ENCODE data around the gene PSRC1. TPM values are rescaled to one million over a fixed set of nuclear protein-coding genes. Genes with fewer than 3 reads are reported as not detected.
A peak's percentile ranks its signal among the peaks of the same experiment; 100 is the strongest.
"Not testable (repeated sequence)": the region's sequence is repeated elsewhere in the genome, so short reads cannot be mapped to it uniquely, and the experiment has no call there.

PSRC1 gene
- total RNA-seq: 6.9 and 10.5 TPM in 2 replicates

GRCh38 chr1:109282952-109283747 is at the start of gene PSRC1:
TSS of gene PSRC1 (minus strand) at chr1:109283145.
- DNase-seq (ENCODE audit: extremely low read depth, low read depth, low spot score): peak; percentile 39

DNA sequence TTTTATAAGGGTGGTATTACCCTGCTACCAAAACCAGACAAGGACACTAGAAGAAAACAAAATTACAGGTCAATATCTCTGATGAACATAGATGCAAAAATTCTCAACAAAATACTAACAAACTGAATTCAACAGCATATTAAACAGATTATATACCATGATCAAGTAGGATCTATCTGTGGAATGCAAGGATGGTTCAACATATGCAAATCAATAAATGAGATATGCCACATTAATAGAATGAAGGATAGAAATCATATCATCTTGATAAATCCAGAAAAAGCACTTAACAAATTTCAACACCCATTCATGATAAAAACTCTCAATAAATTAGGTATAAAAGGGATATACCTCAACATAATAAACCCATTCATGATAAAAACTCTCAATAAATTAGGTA is 48.2 kb upstream of the PSRC1 start:
- no peak for DNase-seq (ENCODE audit: extremely low read depth, low read depth, low spot score)

DNA sequence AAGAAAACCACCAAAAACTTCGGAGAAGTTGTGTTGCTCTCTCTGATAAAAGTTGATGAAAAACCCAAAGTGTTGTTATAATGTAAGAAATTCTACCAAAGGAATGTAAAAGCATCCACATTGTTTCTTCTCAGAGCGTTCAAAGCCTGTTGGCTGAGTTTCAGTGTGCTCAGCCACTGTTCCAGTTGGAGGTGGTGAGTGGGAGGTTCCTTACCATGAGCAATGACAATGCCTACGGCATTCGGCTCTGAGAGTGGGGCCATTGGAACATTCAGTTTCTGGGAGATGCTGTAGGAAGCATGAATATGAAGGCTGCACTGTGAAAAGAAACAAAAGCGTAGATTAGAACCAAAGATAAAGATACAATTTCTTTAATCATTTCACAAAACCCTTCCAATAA is 44.3 kb upstream of the PSRC1 start:
- DNase-seq (ENCODE audit: extremely low read depth, low read depth, low spot score): no peak

GRCh38 chr1:109322974-109323373 is 40.0 kb upstream of the PSRC1 start:
- DNase-seq (ENCODE audit: extremely low read depth, low read depth, low spot score): no peak

DNA sequence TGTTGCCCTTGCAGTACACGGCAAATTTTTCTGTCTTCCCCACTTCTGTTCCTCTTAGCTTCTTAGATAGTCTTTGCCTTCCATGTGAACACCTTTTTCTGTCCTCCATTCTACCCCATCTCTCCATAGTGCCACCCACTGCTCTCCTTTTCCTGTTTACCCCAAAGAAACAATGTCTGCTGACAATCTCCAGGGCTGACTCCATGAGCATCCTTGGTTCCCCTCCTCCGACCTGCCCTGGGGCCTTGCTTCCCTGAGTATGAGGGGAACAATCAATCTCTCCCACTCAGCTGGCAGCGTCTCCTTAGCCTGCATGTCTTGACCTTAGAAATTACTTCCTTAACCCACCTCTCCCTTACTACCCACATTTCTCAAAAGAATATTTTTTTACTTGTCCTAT is 36.2 kb upstream of the PSRC1 start:
- DNase-seq (ENCODE audit: extremely low read depth, low read depth, low spot score): no peak

DNA sequence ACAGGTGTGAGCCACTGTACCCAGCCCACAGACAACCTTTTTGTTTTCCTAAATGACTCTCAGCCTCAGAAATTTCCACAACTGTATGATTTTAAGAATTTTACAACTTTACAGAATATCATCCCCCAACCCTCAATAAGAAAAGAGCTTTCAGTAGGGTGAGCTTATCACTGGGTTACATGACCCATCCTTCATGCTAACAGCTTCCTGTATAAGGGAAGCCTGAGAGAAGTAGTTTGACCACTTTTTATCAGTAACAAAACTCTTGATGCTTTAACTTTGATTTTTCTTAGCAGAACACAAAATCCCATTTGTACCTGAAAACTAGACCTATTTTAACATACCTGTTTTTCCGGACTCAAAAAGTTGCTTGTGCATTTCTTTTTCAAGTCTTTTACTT is 33.6 kb upstream of the PSRC1 start:
- DNase-seq (ENCODE audit: extremely low read depth, low read depth, low spot score): no peak

DNA sequence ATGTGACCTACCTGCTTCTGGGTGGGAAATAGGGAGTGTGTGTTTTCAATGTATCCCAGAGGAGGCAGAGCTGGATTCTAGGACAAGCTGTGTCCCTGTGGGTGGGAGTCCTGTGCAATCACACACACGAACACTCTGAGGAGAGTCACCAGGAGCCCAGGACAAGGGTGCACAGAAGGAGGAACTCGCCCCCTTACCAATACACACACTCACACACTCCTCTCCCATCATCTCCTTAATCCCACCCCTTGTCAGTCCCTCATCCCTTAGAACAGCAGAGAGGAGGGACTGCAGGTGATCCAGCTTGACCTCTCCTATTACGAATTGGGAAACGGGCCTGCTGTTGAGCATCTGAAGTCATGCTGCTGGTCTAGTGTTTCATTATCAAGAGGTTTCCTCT is 32.3 kb upstream of the PSRC1 start:
- no peak for DNase-seq (ENCODE audit: extremely low read depth, low read depth, low spot score)

- no peak for DNase-seq (ENCODE audit: extremely low read depth, low read depth, low spot score)
Observed at GRCh38 chr1:109314795-109315194, 31.9 kb upstream of the PSRC1 start.

GRCh38 chr1:109312978-109313775 is 30.2 kb upstream of the PSRC1 start:
- no peak for DNase-seq (ENCODE audit: extremely low read depth, low read depth, low spot score)

DNA sequence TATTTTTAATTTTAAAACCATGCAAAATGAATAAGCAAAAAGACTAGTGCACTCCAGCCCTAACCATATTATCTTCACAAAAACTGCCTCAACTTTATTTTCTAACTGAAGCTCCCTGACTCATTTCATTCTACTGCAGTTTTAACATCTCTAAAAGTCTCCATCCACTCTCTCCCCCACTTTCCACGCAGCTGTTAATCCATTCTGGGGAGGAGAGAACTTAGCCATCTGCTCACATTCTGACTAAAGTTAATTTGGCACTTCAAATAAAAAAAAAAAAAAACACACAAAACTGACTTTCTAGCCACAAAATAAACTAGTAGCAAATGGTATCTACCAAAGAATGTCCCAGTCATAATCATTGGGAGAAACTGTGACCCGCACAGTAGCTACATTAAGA is 29.3 kb upstream of the PSRC1 start:
- DNase-seq (ENCODE audit: extremely low read depth, low read depth, low spot score): no peak

- no peak for DNase-seq (ENCODE audit: extremely low read depth, low read depth, low spot score)
Observed at GRCh38 chr1:109309347-109309746, 26.4 kb upstream of the PSRC1 start.

DNA sequence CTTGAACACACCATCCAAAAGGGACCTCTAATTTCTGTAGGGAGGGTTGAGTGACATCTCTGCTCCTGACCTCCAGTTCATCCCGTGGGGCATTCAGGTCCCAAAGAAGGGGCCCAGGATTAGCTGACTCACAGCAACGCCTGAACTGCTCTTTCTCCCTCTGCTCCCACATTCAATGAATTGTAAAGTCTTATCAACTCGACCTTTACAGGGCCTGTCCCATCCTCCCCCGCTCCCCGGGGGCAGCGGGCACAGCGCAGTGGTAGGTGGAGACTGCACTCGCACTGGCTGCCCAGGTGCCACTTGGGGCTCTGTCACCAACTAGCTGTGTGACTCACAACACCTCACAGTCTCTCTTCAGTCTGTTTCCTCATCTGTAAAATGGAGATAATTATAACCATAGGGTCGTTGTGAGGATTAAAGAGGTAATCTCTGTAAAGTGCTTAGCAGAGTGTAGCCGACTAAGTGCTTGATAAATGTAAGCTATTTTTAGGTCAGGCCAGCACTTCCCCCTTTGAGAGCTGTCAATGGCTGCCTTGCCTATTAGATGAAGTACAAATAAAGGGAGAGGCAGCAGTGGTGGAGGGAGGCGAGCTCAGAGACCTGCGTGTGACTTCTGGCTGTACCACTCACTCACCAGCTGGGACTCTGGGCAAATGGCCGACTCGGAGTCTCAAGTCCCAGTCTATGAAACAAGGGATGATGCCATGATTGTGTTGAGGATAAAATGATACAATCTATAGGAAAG is 24.5 kb upstream of the PSRC1 start:
- no peak for DNase-seq (ENCODE audit: extremely low read depth, low read depth, low spot score)

DNA sequence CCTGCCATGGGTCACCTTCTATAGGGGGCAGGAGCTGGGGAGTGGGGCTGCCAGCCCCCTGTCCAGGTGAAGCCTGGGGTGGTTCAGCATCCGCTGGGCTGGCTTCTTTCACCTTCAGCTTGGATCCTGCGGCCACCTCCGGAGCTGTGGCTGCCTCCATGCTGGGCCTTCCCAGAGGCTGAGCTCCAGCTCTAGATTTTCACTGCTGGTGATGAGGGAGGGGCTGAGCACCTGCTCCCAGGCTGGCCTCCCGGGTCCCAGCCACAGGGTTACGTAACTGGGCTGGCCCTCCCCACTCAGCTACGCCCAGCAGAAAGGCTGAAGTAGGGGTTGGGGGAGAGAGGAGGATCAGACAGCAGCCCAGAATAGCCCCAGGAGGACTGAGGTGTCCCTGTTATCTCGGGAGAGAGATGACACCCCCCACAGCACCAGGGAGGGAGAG is 23.9 kb upstream of the PSRC1 start, which contains the start of gene MYBPHL:
TSS of gene MYBPHL (minus strand) at position 180 of the 442 bp plus-strand sequence. CDS start at position 160, 20 bp downstream.
- no peak for DNase-seq (ENCODE audit: extremely low read depth, low read depth, low spot score)

GRCh38 chr1:109305991-109306390 is 23.0 kb upstream of the PSRC1 start:
- DNase-seq (ENCODE audit: extremely low read depth, low read depth, low spot score): not testable (repeated sequence)

- DNase-seq (ENCODE audit: extremely low read depth, low read depth, low spot score): no peak
Observed at GRCh38 chr1:109304226-109304920, 21.4 kb upstream of the PSRC1 start.

GRCh38 chr1:109301874-109302273 is 18.9 kb upstream of the PSRC1 start:
- no peak for DNase-seq (ENCODE audit: extremely low read depth, low read depth, low spot score)

DNA sequence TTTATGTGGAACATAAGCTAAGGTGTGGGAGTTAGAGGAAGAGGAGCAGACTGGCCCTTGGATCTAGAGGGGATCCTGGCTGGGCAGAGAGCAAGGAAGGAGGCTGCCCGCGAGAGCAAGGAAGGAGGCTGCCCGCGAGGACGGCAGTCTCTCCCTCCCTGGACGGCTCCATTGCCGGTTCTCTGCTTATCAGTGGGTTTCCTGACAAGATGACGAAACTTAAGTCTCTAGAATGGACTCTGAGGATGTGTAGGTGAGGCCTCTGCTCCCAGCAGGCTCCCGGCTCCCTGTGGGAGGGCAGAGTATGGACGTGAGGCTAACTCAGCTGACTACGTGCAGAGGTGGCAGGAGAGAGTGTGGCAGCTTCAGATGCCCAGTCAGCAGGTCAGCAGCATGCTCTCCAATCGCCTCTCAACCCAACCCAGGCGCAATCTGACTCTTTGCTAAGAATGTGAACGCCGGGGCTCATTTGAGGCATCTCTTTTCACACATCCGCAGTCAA is 17.8 kb upstream of the PSRC1 start:
- DNase-seq (ENCODE audit: extremely low read depth, low read depth, low spot score): no peak

DNA sequence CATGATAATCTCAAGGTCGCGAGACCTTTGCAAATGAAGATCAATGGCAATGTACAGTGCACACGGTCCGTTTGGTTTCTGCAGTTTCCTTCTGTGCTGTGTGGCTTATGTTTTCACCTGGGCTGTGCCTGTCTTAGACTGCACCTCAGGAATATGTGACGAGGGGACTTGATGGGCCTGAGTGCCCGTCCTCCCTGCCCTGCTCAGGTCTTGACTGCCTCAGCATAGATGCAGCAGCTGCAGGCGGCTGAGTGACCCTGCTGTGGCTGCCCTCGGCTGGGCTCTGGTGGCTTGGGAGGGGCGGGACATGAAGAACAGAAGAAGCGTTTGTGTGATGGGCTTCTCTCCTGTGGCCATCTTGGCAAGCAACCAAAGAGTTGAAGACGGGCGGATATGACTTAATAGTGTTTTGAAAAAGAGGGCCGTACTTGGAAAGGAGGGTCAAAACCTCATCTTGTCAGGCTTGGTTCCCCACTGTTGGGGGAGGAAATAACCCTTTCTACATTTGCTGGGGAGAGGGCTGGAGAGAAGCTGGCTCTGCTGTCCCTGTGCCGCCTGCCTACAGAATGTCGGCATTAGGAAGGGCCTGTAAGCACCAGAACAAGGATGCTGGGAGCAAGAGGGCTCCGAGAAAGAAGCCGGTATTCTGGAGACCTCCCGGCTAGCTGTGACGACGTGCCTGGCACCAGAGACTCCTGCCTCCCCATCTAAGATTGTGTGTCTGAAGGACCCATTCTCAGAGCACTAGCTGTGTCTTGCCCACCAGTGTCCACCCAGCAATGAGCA is 16.8 kb upstream of the PSRC1 start:
- DNase-seq (ENCODE audit: extremely low read depth, low read depth, low spot score): no peak
